Measurements from ENCODE around the gene DEXI.

DNA sequence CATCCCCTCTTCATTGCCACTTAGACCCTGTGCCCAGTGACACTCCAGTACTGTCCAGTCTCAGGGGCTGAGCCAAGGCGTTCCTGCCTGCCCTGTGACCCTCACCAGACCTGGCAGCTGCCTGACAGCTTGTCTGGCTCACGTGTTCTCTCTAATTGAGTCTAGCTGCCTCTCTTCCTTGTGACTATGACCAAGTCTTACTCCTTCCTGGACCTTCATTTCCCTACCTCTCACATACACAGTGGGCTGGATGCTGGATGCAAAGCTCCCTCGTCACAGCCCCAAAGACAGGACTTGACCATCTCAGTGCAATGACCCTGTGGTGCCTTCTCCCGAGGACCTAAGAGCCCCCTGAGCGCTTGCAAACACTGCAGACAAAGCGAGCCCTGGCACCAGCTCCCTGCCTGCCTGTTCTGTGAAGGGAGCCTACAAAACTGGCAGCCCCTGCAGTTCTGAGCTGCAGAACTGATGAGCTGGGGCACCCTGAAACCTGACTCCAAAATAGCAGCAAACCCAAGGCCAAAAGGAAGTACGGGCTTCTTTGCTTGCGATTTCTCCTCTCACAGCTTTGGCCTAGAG lies 1.7 kb downstream of the DEXI start:
- no peak for TF ChIP-seq GATA2 (IDR thresholded peaks at IDR 0.05; ENCODE audit: low read depth, low read length)
- no peak for TF ChIP-seq GATA3 (IDR thresholded peaks at IDR 0.05; ENCODE audit: low read depth, low read length)

Measured in SH-SY5Y (cell line).